Endothelial cell of umbilical vein (primary cell): ENCODE measurements around the gene AIDA. TPM values are rescaled to one million over a fixed set of nuclear protein-coding genes. Genes with fewer than 3 reads are reported as not detected.

Source experiments
- BruUV-seq: library from RNA; stranded (reverse); fragments of 400-500 nt; replicated peaks from 2 replicates; lab custom pipeline; 2021; lab: Mats Ljungman, UMichigan
- CTCF ChIA-PET: fragments of 300-600, 350-600 bp; sonication (Branson Sonifier 250); formaldehyde crosslinking; loops from one replicate; lab custom pipeline; 2021; ENCODE audit warnings: antibody characterized with exemption, inconsistent platforms; lab: Charles Lee
- POLR2A ChIA-PET: fragments of 300-600, 350-600 bp; sonication (Branson Sonifier 250); formaldehyde crosslinking; loops from one replicate; lab custom pipeline; 2021; ENCODE audit warnings: antibody characterized with exemption, inconsistent platforms; lab: Charles Lee
- DNase-seq: peaks from one replicate; pipeline ENCODE4 v3.0.0-alpha.2; 2011; ENCODE audit warnings: low read depth, low spot score
- FAIRE-seq: peaks from 2 replicates; lab custom pipeline; 2011; peaks lifted over from hg19 to GRCh38; lab: Jason Lieb, UNC
- H2AFZ ChIP-seq: 2 replicates; pipeline ENCODE4 v1.6.0; 2012; ENCODE audit warnings: low read depth, low read length, control low read depth, inconsistent platforms
- H3K27ac ChIP-seq: 2 replicates; pipeline ENCODE4 v1.5.1; 2011; ENCODE audit warnings: low read depth, mild to moderate bottlenecking, control low read depth, low read length, moderate library complexity; ENCODE audit not compliant: insufficient read depth
- H3K27me3 ChIP-seq, 2 experiments: 2 replicates each; pipeline versions ENCODE4 v1.6.0 to v1.6.1; 2011; ENCODE audit warnings: low read length in 2 of 2, mixed read lengths in 1 of 2; ENCODE audit not compliant: control insufficient read depth in 2 of 2, insufficient read depth in 2 of 2
- H3K36me3 ChIP-seq, 2 experiments: 2 replicates in 1 of 2; 3 replicates in 1 of 2; pipeline ENCODE4 v1.5.1; 2011; ENCODE audit warnings: low read length in 2 of 2, mild to moderate bottlenecking in 1 of 2, moderate library complexity in 1 of 2; ENCODE audit not compliant: control insufficient read depth in 2 of 2, insufficient read depth in 2 of 2; ENCODE audit errors: extremely low read depth in 1 of 2
- H3K4me1 ChIP-seq: 3 replicates; pipeline ENCODE4 v1.5.1; 2011; ENCODE audit warnings: mild to moderate bottlenecking, low read length; ENCODE audit not compliant: control insufficient read depth, insufficient read depth; ENCODE audit errors: extremely low read depth
- H3K4me2 ChIP-seq: 2 replicates; pipeline ENCODE4 v1.6.1; 2011; ENCODE audit warnings: low read length, control low read depth, mixed read lengths; ENCODE audit not compliant: insufficient read depth
- H3K4me3 ChIP-seq, 3 experiments: fragments of 200-600 bp in 1 of 3; sonication (generic), shearing (Covaris generic) in 1 of 3; replicated peaks in 1 of 3; 2 replicates each; pipeline ENCODE4 v1.5.1; 2011 to 2016; ENCODE audit warnings: control low read depth in 3 of 3, low read length in 3 of 3, mild to moderate bottlenecking in 2 of 3, inconsistent platforms in 1 of 3, low read depth in 1 of 3, moderate library complexity in 1 of 3; ENCODE audit not compliant: insufficient read depth in 1 of 3
- H3K79me2 ChIP-seq: 2 replicates; pipeline ENCODE4 v1.6.0; 2012; ENCODE audit warnings: low read length, inconsistent platforms; ENCODE audit not compliant: control insufficient read depth, insufficient read depth
- H3K9ac ChIP-seq: replicated peaks from 2 replicates; pipeline ENCODE3; 2011; ENCODE audit warnings: low read length, control low read depth; ENCODE audit not compliant: insufficient read depth; ENCODE audit errors: extremely low read depth
- H3K9me1 ChIP-seq: replicated peaks from 3 replicates; pipeline ENCODE4 v1.6.0; 2011; ENCODE audit warnings: mild to moderate bottlenecking, low read length; ENCODE audit not compliant: control insufficient read depth, insufficient read depth; ENCODE audit errors: extremely low read depth
- H3K9me3 ChIP-seq: replicated peaks from 2 replicates; pipeline ENCODE4 v1.5.1; 2012; ENCODE audit warnings: low read length, inconsistent platforms; ENCODE audit not compliant: control insufficient read depth, insufficient read depth
- H4K20me1 ChIP-seq: replicated peaks from 2 replicates; pipeline ENCODE3; 2011; ENCODE audit warnings: mild to moderate bottlenecking, low read length; ENCODE audit not compliant: control insufficient read depth, insufficient read depth; ENCODE audit errors: extremely low read depth
- EZH2 ChIP-seq: IDR thresholded peaks from 2 replicates; pipeline ENCODE4 v1.6.1; 2012; ENCODE audit warnings: borderline replicate concordance, low read depth, mild to moderate bottlenecking, moderate library complexity, low read length, inconsistent platforms; ENCODE audit not compliant: severe bottlenecking
- MAX ChIP-seq: IDR thresholded peaks from 2 replicates; pipeline ENCODE4 v1.6.1; 2011; ENCODE audit not compliant: insufficient read depth, insufficient read length
- MYC ChIP-seq: IDR thresholded peaks from one replicate; pipeline ENCODE4 v1.6.1; 2011; ENCODE audit warnings: mild to moderate bottlenecking, low read depth, low read length
- dilution Hi-C: fragments of 300-500 bp; cut with MboI; formaldehyde crosslinking; loops from one replicate; pipeline ENCODE4 v1.15.0; 2019; ENCODE audit warnings: low sequenced_read_pairs; ENCODE audit not compliant: extremely low pct_ligation_motif_present
- intact Hi-C: fragments of 100-400 bp; cut with micrococcal nuclease; formaldehyde crosslinking; loops from one replicate; pipeline ENCODE4 v1.10.0; 2022
- polyA plus RNA-seq, 4 experiments: library from polyadenylated mRNA; depleted of rRNA in 3 of 4; stranded (reverse) in 3 of 4; unstranded in 1 of 4; fragments of >200 nt; gene quantifications; 2 replicates each; pipeline versions ENCODE4 v1.2.1 to v1.2.3, GENCODE V29; 2011 to 2012; ENCODE audit warnings: missing spikeins in 1 of 4
- total RNA-seq: library from RNA; stranded (reverse); gene quantifications from 2 replicates; pipeline ENCODE4 v1.2.3, GENCODE V29; 2021

Gene AIDA
- total and polyA plus RNA-seq, 2 donors (not counting 3 experiments of a cell fraction or from before 2014, with no cell fraction given), result 32.8 to 75.4 TPM

DNA sequence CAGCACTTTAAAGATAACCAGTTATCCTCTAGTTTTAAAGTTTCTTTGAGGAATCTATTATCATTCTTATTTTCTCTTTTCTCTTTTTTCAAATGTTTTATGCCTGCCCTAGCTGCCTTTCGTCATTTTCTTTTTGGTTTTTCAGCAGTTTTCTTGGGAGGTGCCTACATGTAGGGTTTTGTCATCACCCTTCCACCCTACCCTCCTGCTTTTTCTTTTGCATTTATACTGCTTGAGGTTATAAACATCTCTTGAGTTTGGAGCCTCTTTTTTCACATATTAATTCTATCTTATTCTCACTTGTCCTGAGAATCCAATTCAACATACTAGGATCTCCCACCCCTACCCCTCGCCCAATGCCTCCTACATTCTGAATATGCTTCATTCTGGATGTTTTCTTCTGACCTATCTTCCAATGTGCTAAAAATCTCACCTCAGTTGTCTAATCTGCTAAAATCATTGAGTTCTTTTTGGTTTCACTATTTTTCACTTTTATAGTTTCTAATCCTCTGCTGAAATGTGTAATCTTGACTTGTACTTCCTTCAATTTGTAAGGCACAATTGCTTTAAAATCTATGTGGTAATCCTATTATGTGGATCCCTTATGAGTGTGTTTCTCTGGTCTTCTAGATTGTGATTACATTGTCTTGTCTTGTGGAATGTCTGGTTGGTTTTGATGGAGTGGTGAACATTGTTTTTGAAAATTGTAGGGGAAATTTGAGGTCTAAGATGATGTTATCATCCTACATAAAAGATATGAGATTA, 55.7 kb downstream of the AIDA start:
- dilution Hi-C loops (no loop called here), intact Hi-C loops (no loop called here)
- H3K4me3 ChIP-seq, result no peak overlapping the region
- H3K4me2 ChIP-seq, result no peak overlapping the region
- H2AFZ ChIP-seq, result no peak overlapping the region
- peaks cover 21 to 36% of the 10 kb centered on the region in 2 experiments for H3K36me3 ChIP-seq
- FAIRE-seq (no peak), DNase-seq (no peak)
- no peaks in the 10 kb centered on the region for H3K9me1 ChIP-seq
- no peak overlapping the region for H3K9ac ChIP-seq
- BruUV-seq, result no TSS peak
- POLR2A ChIA-PET, result no interaction called here
- no peaks in the 10 kb centered on the region for H3K79me2 ChIP-seq
- H3K9me3 ChIP-seq, result no peaks in the 10 kb centered on the region
- TF ChIP-seq MAX, result no peak
- TF ChIP-seq MYC, result no peak
- H3K27ac ChIP-seq, result no peak overlapping the region
- CTCF ChIA-PET, result no interaction called here
- no peaks in the 10 kb centered on the region for H3K4me1 ChIP-seq
- no peaks in the 10 kb centered on the region for H4K20me1 ChIP-seq
- no peaks in the 10 kb centered on the region for H3K27me3 ChIP-seq

DNA sequence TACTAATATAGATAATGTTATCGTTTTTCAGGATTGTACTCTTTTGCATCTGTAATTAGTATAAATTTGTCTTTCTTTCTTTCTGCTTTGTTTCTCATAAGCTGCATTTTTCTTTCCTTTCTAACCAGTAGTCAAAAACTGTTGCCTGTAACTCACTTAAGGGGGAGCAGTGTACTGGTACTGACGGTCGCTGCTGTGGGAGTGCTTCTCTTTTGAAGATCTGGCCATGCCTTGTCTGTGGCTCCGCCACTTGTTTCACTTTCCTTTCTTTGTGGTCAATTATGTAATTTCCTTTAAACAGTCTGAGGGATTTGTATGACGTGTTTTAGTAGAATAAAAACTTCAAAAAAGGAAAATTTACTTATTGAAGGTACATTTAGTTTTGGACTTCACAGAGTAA, 57.4 kb downstream of the AIDA start:
- no peaks in the 10 kb centered on the region for H3K9me3 ChIP-seq
- BruUV-seq, result no TSS peak
- H3K27ac ChIP-seq, result no peak overlapping the region
- H4K20me1 ChIP-seq, result no peaks in the 10 kb centered on the region
- no peaks in the 10 kb centered on the region for H3K79me2 ChIP-seq
- FAIRE-seq (no peak), DNase-seq (peak; percentile 8)
- no peak overlapping the region for H3K4me2 ChIP-seq
- no peaks in the 10 kb centered on the region for H3K27me3 ChIP-seq
- H3K9ac ChIP-seq, result no peak overlapping the region
- H3K4me1 ChIP-seq, result no peaks in the 10 kb centered on the region
- dilution Hi-C loops, result no loop called here
- no peak overlapping the region for H3K4me3 ChIP-seq
- H3K36me3 ChIP-seq, result peaks cover 17 to 35% of the 10 kb centered on the region in 2 experiments
- POLR2A ChIA-PET, result no interaction called here
- TF ChIP-seq EZH2, result no peak
- H3K9me1 ChIP-seq, result no peaks in the 10 kb centered on the region
- CTCF ChIA-PET, result interaction anchor here (0.8 kb wide), 1 partner anchor 20 kb away, joined by 5 read pairs; no protein-coding TSS in a partner anchor
- intact Hi-C loops, result no loop called here
- no peak overlapping the region for H2AFZ ChIP-seq
